ENCODE data around the gene TFCP2.

GRCh38 chr12:51208016-51208660, 35.2 kb upstream of the TFCP2 start:
- TF ChIP-seq POLR2A (IDR thresholded peaks at IDR 0.05; ENCODE audit: low read depth, low read length) (no peak), TAF1 (IDR thresholded peaks at IDR 0.05; ENCODE audit: borderline replicate concordance, low read depth, low read length) (no peak), POLR2AphosphoS5 (IDR thresholded peaks at IDR 0.05; ENCODE audit: low read depth, low read length) (no peak)
